NCI-H226 (cell line): ENCODE measurements around the gene POLD1.
A peak's percentile ranks its signal among the peaks of the same experiment; 100 is the strongest.
"Not testable (repeated sequence)": the region's sequence is repeated elsewhere in the genome, so short reads cannot be mapped to it uniquely, and the experiment has no call there.

Experiments
- DNase-seq: peaks from one replicate; pipeline ENCODE4 v3.0.0-alpha.2; 2015

Gene POLD1

GRCh38 chr19:50420127-50420526 lies 36.0 kb downstream of the POLD1 start:
- no peak for DNase-seq

GRCh38 chr19:50420808-50421207 lies 36.7 kb downstream of the POLD1 start:
- DNase-seq: no peak

- no peak for DNase-seq
These were observed 38.5 kb downstream of the POLD1 start for GRCh38 chr19:50422397-50423278.

- DNase-seq: no peak
These were observed 39.3 kb downstream of the POLD1 start for GRCh38 chr19:50423279-50424113.

GRCh38 chr19:50425581-50425980 lies 41.4 kb downstream of the POLD1 start:
- no peak for DNase-seq

GRCh38 chr19:50427318-50427925 lies 43.3 kb downstream of the POLD1 start:
- no peak for DNase-seq

GRCh38 chr19:50427997-50428425 lies 43.9 kb downstream of the POLD1 start:
- DNase-seq: no peak

GRCh38 chr19:50428772-50429463 lies 44.8 kb downstream of the POLD1 start:
- no peak for DNase-seq

GRCh38 chr19:50430888-50431342 lies 46.8 kb downstream of the POLD1 start:
- DNase-seq: no peak

GRCh38 chr19:50431343-50432220 lies 47.4 kb downstream of the POLD1 start:
- peak; percentile 40 for DNase-seq

GRCh38 chr19:50432221-50433028 lies 48.3 kb downstream of the POLD1 start, which contains the start of gene MYBPC2:
Gene MYBPC2, plus strand, starts transcription at chr19:50432892. Its CDS starts 62 bp downstream, at chr19:50432954.
- DNase-seq: no peak

GRCh38 chr19:50433201-50434180 lies 49.3 kb downstream of the POLD1 start:
- DNase-seq: no peak

GRCh38 chr19:50434525-50434924 lies 50.4 kb downstream of the POLD1 start:
- DNase-seq: no peak

GRCh38 chr19:50435221-50435620 lies 51.1 kb downstream of the POLD1 start:
- DNase-seq: no peak

GRCh38 chr19:50435627-50436026 lies 51.5 kb downstream of the POLD1 start:
- DNase-seq: no peak

GRCh38 chr19:50437862-50438449 lies 53.8 kb downstream of the POLD1 start:
- DNase-seq: no peak

- not testable (repeated sequence) for DNase-seq
These were observed 55.0 kb downstream of the POLD1 start for GRCh38 chr19:50439130-50439529.

GRCh38 chr19:50444059-50444458 lies 59.9 kb downstream of the POLD1 start:
- DNase-seq: no peak

GRCh38 chr19:50447053-50447452 lies 62.9 kb downstream of the POLD1 start:
- no peak for DNase-seq
